ENCODE data around the gene TLCD1.

The TLCD1 gene, protein sequence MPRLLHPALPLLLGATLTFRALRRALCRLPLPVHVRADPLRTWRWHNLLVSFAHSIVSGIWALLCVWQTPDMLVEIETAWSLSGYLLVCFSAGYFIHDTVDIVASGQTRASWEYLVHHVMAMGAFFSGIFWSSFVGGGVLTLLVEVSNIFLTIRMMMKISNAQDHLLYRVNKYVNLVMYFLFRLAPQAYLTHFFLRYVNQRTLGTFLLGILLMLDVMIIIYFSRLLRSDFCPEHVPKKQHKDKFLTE

DNA sequence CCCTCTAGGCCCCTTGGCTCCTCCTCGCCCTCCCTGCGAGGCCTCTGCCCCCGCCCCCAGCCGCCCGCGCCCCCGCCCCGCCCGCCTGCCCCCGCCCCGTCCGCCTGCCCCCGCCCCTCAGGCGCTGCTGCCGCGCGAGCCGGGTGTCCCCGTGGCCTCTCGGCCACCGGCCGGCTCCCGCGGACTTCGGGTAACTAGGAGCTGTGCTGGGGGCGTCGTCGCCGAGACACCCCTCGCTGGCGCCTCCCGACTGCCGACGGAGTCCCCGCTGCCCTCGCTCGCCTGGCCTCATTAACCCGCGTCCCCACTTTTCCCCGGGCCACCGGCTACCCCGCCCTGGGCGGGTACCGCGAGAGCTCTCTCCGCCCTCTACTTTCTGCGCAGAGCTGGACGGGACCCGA, at the start of gene TLCD1:
TLCD1 (minus strand) TSS at position 8 of the 401 bp plus-strand sequence. CDS start 136 bp downstream, outside the sequence.
- DNase-seq = peak; percentile 69

DNA sequence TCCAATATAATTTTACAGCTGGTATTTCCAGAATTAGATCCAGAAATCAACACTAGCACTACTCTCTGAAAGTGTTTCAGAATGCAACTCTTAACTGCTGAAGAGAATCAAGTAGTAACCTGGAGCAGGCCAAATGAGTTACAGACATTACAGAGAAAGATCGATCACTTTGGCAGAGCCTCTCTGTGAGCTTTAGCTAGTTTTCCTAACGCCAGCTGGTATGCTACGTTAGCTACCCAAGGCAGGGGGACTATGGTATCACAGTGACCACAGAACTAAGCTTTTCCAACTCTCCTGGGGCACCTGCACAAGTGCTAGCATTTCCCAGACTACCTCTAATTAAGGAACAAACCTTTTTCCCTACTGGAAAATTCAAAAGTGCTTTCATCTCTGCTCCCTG, 48.2 kb upstream of the TLCD1 start:
- no peak for DNase-seq

GRCh38 chr17:28773736-28774135, 47.7 kb upstream of the TLCD1 start:
- DNase-seq = no peak

DNA sequence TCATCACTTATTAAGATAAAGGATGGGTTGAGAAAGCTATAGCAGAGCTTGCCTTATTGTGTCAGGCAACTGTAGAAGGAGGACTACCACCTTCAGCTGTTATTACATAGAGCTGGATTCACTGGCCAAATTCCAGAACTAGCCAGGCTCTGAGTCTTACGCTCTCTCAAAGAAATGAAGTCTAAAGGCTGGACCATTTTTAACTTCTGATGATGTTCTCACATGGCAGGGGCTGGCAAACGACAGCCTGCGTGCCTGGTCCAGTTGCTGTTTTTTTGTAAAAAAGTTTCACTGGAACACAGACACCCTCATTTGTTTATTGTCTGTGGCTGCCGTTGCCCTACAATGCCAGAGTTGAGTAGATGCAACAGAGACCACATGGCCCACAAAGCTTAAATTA, 39.0 kb upstream of the TLCD1 start:
- DNase-seq = no peak

GRCh38 chr17:28763804-28764266, 37.8 kb upstream of the TLCD1 start:
- peak; percentile 38 for DNase-seq

- no peak for DNase-seq
These were observed 37.2 kb upstream of the TLCD1 start for GRCh38 chr17:28763137-28763799.

DNA sequence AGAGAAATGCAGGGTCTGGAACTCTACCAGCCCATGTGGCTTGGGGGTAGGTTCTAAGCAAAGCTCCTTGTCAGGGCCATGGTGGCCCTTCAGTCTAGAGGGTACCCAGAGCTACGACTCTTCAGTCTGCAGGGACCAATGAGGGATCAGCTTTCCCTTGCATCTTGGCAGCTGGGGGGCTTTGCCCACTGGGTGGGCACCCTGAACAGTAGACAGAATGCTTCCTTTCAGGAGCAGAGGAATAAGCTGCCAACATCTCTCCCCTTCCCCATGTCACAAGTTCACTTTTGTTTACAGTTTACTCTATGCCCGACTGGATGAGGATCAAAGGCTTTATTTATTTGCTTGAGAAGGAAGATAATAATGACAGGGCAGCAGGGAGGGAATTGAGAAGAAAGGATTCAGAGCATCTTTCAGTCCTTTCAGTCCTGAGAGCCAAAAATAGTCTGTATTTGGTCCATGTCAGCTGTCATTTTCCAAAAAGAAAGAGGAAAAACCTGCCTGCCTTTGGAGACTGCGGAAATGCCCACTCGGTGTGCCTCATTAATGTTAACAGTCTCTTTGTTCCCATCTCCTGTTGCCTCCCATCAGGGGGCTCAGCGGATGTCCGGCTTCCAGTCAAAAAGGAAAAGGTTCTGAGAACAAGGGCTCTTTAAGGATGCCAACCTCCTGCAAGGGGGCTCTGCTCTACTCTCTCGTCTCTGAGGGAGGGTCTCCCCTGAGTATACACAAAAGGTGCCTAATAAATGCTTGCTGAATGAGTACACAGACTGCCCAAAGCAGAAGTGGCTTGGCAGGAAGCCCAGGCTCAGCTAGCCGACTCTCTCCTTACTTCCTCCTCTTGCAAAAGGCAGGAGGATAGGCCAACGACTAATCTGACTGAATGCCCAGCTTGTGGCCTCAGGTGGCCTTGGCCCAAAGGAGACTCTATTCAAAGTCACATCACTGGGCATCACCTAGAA, 34.8 kb upstream of the TLCD1 start:
- no peak for DNase-seq

DNA sequence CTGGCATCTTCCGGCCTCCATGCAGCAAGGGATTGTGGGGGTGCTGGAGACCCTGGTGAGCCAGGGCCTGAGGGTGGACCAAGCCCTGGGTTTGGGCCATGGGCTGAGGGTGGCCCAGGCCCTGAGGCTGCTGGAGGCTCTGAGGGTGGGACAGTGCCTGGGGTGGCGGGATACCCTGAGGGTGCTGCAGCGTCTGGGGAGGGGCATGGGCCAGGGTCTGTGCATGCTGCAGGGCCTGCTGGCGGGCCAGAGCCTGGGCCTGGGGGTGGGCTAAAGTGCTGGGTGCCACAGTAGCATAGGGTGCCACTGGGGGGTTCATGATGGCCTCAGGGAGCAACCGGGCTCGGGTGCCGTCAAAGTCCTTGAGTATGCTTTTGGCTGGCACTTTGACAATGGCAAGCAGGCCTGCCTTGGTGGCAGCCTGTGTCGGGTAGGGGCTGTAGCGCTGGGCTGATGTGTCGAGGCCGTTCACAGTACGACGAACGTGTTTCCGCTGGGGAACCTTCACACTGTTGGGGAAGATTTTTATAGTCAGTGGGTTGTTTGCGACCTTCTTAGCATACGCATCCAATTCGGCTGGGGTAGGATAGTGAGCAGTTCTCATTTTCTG, 33.3 kb upstream of the TLCD1 start:
- DNase-seq = no peak

DNA sequence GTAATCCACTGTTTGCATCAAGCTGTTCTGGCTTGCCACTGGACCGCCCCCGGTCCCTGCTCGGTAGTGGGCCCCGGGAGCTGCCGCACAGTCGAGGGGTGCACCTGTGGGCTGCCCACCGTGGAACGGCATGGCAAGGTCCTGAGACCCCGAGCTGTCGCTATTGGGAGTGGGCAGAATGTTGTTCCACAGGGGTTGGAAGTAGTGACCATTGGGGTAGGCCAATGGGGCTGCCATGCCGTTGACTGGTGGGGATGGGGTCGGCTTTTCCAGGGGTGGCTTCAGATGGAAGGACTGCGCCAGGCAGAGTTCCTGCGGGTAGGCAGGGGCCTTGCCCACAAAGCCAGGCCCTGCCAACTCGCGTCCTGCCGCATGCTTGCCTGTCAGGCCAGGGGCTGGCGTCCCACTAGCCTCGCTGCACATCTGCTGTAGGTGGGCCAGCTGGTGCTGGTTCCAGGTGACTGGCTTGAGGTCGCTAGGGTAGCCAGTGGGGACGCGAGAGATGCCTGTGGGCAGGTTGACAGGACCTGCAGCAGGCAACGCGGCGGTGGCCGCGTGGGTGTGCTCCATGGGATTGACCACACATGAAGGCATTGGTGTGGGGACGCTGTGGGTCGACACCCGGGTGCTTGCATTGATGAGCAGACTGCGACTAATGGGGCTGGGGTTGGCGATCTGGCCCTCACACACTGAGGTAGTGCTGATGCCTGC, 32.5 kb upstream of the TLCD1 start:
- DNase-seq = no peak

DNA sequence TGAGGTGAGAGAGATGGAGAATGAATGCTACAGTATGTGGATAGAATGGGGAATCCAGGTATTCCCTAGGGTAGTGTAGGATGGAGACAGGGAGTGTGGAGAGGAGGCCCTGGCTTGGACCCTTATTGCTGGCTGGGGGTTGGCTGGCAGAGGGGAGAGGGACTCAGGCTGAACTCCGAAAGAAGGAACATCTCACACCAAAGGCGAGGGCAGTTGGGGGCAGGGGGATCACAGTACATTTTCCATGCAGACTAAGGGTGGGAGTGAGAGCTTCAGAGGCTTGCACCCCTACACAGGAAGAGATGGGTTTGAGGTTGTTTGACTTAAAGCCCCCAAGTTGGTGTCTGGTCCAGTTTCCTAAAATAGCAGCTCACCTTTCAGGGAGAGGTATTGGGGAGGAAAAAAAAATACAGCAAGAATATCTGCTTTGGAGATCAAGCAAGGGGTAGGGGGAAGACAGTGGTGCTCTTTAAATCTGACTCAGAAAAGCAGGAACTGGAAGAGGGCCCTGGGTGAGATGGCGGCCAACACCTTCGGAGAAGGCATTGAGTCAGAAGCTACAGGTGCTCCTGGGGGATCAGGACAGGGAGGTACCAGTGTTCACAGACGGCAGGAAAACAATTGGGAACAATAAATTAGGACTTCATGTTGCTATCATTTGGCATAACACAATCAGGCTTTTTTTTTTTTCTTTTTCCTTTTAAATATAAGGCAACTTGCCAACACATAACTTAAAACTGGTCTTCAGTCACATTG, 30.2 kb upstream of the TLCD1 start:
- DNase-seq = no peak

DNA sequence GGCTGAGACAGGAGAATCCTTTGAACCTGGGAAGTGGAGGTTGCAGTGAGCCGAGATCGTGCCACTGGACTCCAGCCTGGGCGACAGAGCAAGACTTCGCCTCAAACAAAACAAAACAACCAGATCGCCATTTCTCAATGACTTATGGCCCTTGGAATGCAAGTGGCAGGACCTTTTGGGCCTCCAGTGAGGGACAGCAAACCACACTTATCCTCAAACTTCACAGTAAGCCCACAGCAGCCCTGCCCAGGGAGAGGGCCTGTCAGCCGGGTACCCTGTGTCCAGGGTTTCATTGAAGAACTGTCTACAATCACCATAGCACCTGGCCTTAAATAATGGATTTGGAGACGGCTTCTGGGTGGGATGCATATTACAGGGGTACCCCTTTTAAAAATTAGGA, 29.5 kb upstream of the TLCD1 start:
- DNase-seq = no peak

DNA sequence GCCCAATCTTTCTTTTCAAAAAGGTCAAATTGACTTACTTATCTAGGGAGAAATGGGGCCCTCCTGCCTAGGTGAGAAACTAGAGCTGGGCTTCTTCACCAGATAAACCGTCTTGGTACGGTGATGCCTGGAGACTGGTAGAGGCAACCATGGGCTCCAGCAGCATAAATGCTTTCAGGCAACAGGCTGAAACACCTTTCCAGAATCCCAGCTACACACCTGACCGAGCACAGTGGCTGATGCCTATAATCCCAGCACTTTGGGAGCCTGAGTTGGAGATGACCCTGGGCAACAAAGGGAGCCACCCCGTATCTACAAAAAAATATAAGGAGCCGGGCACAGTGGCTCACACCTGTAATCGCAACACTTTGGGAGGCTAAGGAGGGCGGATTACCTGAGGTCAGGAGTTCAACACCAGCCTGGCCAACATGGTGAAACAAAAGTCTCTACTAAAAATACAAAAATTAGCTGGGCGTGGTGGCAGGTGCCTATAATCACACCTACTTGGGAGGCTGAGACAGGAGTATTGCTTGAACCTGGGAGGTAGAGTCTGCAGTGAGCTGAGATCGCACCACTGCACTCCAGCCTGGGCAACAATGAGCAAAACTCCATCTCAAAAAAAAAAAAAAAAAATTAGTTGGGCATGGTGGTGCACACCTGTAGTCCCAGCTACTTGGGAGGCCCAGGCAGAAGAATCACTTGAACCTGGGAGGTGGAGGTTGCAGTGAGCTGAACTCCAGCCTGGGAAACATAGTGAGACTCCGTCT, 25.8 kb upstream of the TLCD1 start:
- DNase-seq = no peak

DNA sequence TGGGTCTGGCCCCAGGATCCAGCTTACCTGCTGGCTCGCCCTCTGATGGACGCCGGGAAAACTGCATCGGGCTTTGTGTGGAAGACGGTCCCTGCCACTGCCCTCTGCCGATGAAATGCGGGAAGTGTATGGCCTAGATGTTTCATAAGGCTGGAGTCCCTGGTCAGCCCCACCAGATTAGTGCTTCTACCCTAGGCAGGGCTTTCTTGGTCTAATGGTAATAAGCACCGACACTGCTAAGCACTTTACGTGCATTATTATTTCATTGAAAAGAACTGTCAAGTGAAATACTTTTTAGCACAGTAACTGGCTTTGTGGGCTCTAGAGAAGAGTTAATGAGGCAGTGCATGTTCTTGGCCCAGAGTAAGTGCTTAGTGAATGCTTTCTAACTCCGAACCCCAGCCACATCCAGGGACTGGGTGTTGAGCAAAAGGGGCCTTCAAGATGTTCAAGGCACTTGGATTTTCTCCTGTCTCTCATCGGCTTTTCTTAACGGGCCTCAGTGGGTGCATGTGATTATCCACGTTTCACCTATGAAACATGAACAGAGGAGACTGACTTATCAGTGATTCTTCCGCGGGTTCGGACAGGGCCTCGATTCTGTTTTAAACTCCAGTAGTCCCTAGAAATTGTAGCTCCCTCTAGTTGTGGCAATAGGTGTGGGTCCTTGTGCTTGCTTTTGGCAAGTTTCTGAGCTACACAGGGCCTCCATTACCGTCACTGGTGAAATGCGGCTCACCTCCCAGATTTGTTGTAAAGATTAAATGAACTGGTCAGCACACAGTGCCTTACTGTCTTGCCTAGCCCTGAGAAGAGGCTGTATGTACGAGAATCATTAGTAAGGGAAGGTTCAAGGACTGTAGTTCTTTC, 24.4 kb upstream of the TLCD1 start:
- DNase-seq = peak; percentile 85

GRCh38 chr17:28749516-28750177, 23.6 kb upstream of the TLCD1 start:
- DNase-seq = no peak

- DNase-seq = no peak
These were observed 23.0 kb upstream of the TLCD1 start for GRCh38 chr17:28748852-28749515.

- no peak for DNase-seq
These were observed 22.0 kb upstream of the TLCD1 start for GRCh38 chr17:28747801-28748750.

DNA sequence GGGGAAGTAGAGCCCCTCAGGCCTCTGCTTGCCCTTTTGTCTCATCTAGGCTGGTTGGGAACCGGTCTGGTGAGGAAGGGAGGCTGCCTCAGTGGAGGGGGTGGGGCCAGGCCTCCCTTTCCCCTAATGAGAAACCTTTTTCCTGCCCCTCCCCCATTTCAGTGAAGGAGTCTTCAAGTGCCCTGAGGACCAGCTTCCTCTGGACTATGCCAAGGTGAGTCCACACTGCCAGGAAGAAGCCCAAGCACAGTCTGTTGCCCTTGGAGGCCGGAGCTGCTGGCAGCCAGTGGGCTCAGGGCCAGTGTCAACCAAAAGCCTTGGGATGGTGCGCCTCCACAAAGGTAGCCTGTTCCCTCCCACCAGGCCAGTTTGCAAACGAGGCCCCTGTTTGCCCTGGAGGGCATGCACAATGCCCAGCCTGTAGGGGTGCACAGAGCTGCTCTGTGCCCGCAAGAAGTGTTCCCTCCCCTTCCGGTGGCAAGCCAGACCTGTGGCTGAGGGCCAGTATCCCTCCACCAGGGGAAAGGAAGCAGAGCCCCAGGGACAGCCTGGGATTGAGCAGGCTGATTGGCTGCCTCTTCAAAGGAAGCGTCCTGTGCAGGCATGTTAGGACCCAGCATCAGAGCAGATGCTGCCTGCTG, 21.1 kb upstream of the TLCD1 start:
- no peak for DNase-seq
